Stimulated activated CD8-positive, alpha-beta memory T cell treated with anti-CD3 and anti-CD28 coated beads, Interleukin-7, amount 100 ng/mL, for 48 hours (primary cell): ENCODE measurements around the gene DMBT1.

ENCODE experiments used
- DNase-seq, 2 donors: peaks; one replicate each; pipeline ENCODE4 v3.0.0-alpha.2; 2020; ENCODE audit warnings: low read depth in 1 of 2; ENCODE audit errors: extremely low read depth in 1 of 2

Gene DMBT1

GRCh38 chr10:122560279-122560804 is at the start of gene DMBT1:
Gene DMBT1 (plus strand): TSS chr10:122560754. CDS start chr10:122560771, 17 bp downstream.
- DNase-seq: no peak

DNA sequence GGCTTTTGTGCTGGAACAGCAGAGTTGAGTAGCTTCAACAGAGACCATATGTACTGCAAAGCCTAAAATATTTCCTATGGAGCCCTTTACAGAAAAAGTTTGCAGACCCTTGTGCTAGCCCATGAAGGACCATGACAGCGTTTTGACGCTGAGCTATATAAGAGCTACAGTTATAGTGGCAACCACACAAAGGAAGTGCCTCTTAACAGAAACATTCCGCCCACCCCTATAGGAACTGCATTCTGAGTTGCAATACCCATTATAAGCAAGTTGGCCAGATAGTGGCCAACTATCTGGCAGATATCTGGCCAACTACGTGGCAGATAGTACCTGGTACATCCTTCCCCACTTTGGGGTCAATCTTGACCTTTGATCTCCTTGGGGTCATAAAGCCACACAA is 47.5 kb upstream of the DMBT1 start:
- no peak for DNase-seq

GRCh38 chr10:122514045-122514840 is 46.3 kb upstream of the DMBT1 start:
- no peak for DNase-seq

DNA sequence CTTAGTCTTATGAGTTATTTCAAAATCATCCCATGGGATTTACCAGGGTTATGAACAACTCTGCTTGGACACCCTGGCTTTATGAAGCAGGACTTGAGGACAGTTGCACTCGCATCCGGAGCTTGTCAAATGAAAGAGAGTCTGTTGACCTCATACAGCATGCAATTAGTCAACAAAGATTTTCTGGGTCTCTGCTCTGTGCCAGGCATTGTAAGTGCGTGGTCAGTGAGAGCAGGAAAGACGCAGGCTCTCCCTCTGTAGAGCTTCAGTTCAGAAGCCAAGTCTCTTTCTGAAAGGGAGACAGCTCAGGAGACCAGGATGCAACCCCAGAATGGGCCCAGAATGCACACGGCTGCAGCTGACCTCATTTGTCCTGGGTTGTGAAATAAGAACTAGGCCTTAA is 45.5 kb upstream of the DMBT1 start:
- DNase-seq: no peak

GRCh38 chr10:122515588-122516231 is 44.8 kb upstream of the DMBT1 start:
- DNase-seq: peak; percentile 62 to 70

DNA sequence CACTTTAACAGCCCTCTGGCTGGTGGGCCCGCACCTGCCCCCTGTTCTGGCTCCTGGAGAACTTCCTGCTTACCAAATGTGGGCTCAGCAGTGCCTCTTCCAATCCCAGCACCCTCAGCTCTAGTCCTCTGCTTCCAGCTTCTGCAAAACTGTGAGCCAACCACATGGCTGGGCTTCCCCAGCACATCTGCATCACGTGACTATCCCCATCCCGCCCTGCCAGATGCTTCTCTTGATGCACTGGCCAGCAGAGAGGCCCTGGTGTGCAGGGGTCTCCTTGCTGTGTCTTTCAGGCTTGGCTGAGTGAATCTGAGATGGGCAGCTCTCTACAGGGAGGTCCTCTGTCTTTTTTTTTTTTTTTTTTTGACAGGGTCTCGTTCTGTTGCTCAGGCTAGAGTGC is 43.8 kb upstream of the DMBT1 start:
- no peak for DNase-seq

GRCh38 chr10:122519144-122519543 is 41.4 kb upstream of the DMBT1 start:
- no peak for DNase-seq

DNA sequence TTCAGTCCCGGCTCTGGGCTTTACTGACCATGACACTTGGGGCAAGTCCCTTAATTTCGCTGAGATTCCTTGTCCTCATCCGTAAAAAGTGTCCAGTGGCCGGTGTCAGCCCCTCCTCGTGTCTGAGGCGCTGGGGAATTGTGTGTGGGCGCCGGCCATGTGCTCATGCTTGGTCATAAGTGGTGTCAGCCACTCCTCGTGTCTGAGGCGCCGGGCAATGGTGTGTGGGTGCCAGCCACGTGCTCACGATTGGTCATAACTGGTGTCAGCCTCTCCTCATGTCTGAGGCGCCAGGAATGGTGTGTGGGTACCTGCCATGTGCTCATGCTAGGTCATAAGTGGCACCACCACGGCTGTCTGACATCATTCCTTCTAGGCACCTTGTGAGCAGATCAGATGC is 40.7 kb upstream of the DMBT1 start:
- DNase-seq: no peak

DNA sequence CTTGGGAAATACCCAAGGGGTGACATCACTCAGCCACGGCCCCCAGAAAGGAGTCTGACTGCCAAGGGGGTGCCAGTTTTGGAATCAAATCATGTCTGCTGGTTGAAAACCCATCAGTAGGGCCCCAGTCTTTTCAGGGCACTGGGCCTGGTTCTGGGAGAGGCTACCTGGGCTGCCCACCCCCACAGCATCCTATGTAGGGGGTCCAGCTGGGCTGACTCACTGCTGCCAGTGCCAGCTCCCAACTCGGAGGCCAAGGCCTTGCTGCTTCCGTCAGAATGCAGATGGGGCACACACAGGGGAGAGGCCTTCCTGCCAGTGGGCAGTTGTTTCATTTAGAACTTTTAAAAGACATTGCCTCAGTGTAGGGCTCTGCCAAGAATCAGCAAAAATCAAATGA is 39.5 kb upstream of the DMBT1 start:
- DNase-seq: no peak

DNA sequence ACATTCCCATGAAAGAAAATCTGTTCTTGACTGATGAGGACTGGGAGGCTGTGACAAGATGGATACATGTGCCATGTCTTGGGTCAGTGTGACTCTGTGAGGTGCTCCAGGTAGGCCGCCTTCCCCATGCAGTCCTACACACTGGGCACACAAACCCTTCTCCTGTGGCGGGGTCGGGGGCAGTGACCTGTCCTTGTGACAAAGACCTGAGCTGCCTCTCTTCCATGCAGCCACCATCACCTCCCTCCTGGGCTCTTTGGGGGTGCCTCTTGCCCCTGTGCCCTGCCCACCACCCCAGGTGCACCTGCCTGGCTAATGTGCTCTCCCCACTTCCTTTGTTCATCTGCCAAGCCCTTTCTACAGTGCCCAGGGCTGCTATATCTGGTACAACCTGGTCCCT is 35.7 kb upstream of the DMBT1 start:
- DNase-seq: no peak

- DNase-seq: no peak
These were observed 34.8 kb upstream of the DMBT1 start for GRCh38 chr10:122525788-122526187.

DNA sequence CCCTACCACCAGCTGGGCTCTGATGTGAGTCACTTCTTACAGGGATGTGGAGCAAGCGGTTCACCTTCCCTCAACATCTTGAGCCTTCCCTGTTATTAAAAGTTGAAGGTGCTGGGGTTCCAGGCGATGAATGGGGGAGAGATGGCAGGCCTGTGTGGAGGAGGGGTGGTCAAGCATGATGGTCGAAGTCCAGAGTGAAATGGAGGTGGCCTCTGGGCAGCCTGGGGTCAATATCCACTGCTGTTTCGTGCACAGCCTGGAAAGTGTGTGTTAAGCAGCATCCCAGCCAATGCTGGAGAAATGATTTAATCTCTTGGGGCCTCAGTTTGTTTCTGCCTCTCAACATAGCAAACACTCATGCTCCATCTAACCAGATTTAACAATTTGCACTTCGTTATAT is 33.7 kb upstream of the DMBT1 start:
- no peak for DNase-seq

- no peak for DNase-seq
These were observed 30.4 kb upstream of the DMBT1 start for GRCh38 chr10:122530177-122530576.

GRCh38 chr10:122531261-122531660 is 29.3 kb upstream of the DMBT1 start:
- no peak for DNase-seq

GRCh38 chr10:122531939-122532338 is 28.6 kb upstream of the DMBT1 start:
- DNase-seq: no peak

DNA sequence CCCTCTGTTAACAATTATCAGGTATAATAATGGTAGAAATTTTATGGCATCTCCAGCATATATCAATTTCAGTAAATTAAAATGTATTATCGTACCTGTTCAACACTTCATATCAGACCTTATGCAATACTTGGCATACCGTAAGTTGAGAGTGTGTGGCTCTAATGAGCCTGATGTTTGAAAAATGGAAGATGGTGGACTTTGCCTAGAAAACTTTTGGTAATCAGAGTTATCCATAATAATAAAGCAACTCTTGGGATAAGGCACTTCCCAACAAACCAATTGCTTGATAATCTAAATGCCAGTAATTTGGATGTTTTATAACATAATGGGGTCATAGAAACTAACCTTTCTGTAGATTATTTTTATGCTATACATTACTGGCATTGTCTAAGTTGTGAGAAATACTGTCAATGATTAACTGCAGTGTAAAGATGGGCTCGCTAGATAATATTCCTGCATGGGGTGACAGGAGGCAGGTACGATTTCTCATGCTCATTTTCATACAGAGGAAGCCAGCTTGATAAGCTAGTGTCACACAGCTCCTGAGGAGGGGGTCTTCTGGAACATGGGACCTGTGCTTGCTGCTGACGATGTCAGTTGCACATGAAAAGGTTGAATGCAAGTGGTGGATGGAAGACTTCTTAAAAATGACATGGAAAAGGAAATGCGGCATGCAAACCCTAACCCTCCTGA is 27.8 kb upstream of the DMBT1 start:
- no peak for DNase-seq

DNA sequence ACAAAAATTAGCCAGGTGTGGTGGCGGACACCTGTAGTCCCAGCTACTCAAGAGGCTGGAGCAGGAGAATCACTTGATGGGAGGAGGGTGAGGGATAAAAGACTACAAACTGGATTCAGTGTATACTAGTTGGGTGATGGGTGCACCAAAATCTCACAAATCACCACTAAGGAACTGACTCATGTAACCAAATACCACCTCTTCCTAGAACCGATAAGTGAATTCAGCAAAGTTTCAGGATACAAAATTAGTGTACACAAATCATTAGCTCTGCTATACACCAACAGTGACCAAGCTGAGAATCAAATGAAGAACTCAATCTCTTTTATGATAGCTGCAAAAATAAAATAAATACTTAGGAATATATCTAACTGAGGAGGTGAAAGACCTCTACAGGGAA is 23.0 kb upstream of the DMBT1 start:
- DNase-seq: no peak

DNA sequence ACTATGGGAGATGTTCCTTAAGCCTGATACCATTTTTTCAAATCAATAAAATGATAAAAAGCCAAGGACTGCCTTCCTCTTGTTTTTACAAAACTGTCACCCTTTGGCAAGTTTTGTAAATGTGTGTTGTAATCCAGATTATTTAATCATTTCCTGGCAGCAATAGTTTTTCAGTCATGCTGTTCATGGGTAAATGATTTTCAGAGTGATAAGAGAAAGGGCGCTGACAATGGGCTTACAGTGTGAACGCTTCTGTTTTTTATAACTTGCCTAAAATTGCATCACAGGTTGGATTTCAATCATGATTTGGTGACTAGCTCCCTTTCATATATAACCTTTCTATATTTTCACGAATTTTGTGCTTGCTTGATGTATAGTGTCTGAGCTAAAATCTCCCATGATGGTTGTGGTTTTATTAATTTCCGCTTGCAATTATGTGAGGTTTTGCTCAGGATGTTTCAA is 19.0 kb upstream of the DMBT1 start:
- DNase-seq: no peak

DNA sequence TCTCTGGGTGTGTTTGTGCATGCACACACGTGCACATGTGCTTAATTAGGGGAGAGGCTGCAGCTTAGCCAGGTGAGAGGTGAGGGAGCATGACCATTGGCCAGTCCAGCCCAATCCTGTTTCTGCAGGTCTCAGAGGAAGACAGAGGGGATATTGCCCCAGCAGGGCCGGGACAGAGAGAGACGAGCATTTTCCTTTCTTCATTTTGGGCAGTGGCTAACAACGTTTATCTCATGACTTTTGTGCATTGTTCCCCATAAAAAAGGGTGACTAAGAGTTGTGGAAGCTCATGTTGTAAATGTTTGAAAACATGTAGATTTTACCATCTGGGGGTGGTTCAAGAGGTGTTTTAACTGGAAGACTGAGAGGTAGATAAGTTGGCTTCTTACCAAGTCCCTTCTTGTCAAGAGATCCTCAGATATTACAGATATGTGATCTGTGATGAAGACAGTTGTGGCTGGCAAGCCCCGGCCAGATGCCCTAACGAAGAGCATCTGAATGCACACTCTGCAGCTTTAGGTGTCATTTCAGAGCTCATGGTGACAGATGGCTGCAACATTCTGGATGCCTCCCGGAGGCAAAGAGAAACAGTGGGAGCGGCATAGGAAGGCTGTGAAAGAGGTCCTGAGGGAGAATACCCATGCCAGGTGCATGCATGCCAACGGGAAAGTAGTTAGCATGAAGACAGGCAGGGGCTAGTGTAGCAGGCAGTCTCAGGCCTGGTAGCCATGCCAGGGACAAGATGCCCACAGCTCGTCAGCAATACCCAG is 16.7 kb upstream of the DMBT1 start:
- DNase-seq: no peak

DNA sequence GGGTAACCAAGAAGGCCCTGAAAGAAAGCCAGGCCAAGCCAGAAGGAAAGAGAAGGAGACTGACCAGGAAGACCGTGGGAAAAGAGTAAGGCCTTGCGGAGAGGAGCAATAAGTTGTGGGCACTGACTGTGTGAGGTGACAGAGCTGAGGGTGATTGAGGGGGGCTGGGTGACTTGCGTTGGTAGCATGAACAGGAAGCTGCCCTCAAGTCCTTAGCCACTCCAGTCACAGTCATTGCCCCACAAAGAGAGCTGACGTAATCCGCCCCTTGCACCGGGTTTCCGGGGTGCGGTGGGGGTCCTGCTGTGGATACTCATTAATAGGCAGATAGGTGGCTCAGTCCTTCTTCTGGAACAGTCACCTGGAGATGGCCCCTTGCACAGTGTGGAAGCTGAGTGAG is 16.1 kb upstream of the DMBT1 start:
- peak in 1 of 2 donors; percentile 19 for DNase-seq

GRCh38 chr10:122546242-122546641 is 14.3 kb upstream of the DMBT1 start:
- DNase-seq: no peak
